NCI-H1436 (cell line): ENCODE measurements around the gene GNA12.

Experiments
- DNase-seq: peaks from one replicate; lab custom pipeline; 2025; lab: John Stamatoyannopoulos, UW

Gene GNA12

GRCh38 chr7:2844153-2845033 lies at the start of gene GNA12:
Gene GNA12 (minus strand): TSS chr7:2844308. CDS start chr7:2844161, 147 bp downstream.
- DNase-seq: peak; percentile 98

GRCh38 chr7:2893411-2893861 lies 49.3 kb upstream of the GNA12 start:
- no peak for DNase-seq

- DNase-seq: no peak
Measured at GRCh38 chr7:2892549-2892948, 48.4 kb upstream of the GNA12 start.

GRCh38 chr7:2887816-2888215 lies 43.7 kb upstream of the GNA12 start:
- no peak for DNase-seq

GRCh38 chr7:2886900-2887299 lies 42.8 kb upstream of the GNA12 start:
- DNase-seq: peak; percentile 69

GRCh38 chr7:2886391-2886790 lies 42.3 kb upstream of the GNA12 start:
- no peak for DNase-seq

GRCh38 chr7:2884161-2884560 lies 40.1 kb upstream of the GNA12 start:
- no peak for DNase-seq

- no peak for DNase-seq
Measured at GRCh38 chr7:2883101-2883500, 39.0 kb upstream of the GNA12 start.

- DNase-seq: no peak
Measured at GRCh38 chr7:2882111-2882510, 38.0 kb upstream of the GNA12 start.

GRCh38 chr7:2880874-2881533 lies 36.9 kb upstream of the GNA12 start:
- DNase-seq: no peak

GRCh38 chr7:2880051-2880450 lies 35.9 kb upstream of the GNA12 start:
- no peak for DNase-seq

GRCh38 chr7:2879354-2879753 lies 35.2 kb upstream of the GNA12 start:
- DNase-seq: no peak

- DNase-seq: no peak
Measured at GRCh38 chr7:2878306-2878705, 34.2 kb upstream of the GNA12 start.

GRCh38 chr7:2876031-2876731 lies 32.1 kb upstream of the GNA12 start:
- DNase-seq: no peak

- DNase-seq: no peak
Measured at GRCh38 chr7:2873686-2874551, 29.8 kb upstream of the GNA12 start.

GRCh38 chr7:2873146-2873545 lies 29.0 kb upstream of the GNA12 start:
- no peak for DNase-seq

- DNase-seq: no peak
Measured at GRCh38 chr7:2872296-2872874, 28.3 kb upstream of the GNA12 start.

GRCh38 chr7:2870471-2870931 lies 26.4 kb upstream of the GNA12 start:
- peak; percentile 41 for DNase-seq

GRCh38 chr7:2869981-2870380 lies 25.9 kb upstream of the GNA12 start:
- no peak for DNase-seq

- no peak for DNase-seq
Measured at GRCh38 chr7:2866601-2867000, 22.5 kb upstream of the GNA12 start.

- peak; percentile 38 for DNase-seq
Measured at GRCh38 chr7:2864999-2865670, 21.0 kb upstream of the GNA12 start.
